CD4-positive, alpha-beta T cell treated with Interleukin-1 beta for 1 hour (primary cell): Measurements from ENCODE around the gene SLC15A3.

Experiments used
- DNase-seq, 2 donors: peaks; one replicate each; pipeline ENCODE4 v3.0.0-alpha.2; 2020 to 2022

The SLC15A3 gene

DNA sequence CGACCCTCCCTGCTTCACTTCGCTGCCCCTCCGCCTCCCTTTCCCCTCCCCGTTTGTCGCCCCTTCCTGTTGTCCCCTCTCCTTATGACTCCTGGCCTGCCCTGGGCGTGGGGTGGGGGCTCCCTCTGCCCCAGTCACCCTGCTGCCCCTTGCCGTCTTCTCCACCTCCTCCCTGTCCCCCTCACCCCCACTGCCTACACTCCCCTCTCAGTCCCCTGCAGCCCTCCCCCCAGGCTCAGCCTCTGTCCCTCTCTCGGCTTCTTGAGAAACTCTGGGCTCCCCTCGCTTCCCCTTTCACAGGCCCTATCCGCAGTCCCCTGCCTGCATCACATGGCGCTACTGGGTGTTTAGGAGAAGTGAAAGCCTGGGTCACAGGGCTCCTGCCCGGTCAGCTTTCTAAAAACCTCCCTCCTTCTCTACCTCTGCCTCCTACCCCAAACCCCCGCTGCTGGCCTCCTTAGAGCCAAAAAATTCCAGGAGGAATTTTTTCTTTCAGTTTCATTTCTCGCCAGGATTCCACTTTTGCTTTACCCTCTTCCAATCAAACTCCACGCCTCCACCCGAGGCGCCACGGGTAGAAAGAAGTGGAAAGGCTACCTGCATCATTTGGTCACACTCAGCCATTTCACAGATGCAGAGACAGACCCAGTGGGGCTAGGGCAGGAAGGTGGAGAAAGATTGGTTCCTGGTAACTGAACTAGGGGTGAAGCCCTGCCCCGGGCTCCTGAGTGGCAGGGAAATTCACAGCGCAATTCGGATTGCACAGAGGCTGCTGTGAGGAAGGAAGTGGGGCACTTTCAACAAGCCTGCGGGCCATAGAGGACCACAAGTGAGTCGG lies at the start of gene SLC15A3:
SLC15A3 (minus strand) TSS at position 273 of the 838 bp plus-strand sequence. CDS start 625 bp downstream, outside the sequence.
- DNase-seq, result peak; percentile 48 to 87

DNA sequence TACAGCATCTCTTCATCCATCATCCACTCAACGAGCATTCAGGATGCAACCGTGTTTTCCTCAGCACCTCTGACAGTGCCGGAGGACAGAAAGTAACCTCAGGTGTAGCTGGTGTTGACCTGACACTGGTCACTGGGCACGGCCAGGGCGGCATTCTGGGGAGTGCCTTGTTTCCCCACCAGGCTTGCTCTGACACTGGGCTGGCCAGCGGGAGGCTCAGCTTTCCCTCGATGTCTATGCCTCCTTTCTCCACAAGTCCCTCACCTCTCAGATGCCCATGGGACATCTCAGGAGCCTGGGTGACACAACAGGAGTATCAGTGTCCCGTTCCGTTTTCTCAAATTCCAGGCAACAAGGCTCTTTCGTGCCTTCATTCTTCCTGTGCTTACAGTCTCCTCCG lies 48.5 kb upstream of the SLC15A3 start:
- no peak for DNase-seq

DNA sequence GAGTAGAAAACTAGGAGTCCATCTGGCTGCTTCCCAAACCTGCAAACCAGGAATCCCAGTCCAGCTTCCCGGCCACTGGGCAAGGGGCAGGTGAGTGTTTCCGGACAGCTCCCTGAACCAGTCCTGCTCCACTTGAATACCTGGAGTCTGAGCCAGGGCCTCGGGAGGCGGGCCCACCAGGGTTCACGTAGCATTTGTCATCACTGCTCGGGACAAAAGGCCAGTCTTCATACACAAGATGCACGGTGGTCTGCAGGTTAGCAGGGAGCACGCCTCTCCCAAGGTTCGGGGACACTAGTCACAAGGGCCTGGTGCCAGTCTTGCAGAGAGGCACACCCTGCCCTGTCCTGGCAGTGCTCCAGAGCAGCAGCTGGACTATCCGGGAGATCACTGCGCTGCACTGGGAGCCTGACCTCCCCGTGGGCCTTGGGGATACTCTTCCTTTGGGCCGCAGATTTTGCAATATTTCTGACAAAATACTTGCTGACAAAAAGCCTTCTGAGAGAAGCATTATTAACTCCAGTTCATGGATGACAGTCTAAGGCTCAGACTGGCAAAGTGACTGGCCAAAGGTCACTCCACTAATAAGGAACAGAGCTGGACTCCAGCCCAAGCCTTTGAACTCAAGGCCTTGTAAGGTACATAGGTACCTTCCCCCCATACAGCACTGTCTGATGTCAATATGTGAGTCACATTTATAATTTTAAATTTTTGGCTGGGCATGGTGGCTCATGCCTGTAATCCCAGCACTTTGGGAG lies 44.6 kb upstream of the SLC15A3 start:
- no peak for DNase-seq

DNA sequence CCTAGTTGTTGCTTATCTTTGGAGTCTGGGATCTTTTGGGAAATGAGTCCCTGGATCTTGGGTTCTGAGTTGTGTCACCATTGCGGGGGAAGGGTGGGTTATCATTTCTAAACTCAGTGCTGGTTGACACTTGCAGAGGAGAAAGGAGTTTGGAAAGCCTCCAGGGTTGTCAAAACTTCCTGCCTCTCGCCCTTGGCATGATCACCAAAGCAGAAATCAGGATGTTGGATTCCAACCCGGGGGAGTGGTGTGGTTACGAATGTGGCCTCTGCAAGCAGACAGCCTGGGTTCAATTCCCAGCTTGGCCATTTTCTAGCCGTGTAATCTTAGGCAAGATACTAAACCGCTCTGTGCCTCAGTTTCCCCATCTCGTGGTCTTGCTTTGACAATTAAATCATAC lies 43.8 kb upstream of the SLC15A3 start:
- no peak for DNase-seq

- no peak for DNase-seq
These were observed 42.6 kb upstream of the SLC15A3 start for GRCh38 chr11:60994541-60995080.

DNA sequence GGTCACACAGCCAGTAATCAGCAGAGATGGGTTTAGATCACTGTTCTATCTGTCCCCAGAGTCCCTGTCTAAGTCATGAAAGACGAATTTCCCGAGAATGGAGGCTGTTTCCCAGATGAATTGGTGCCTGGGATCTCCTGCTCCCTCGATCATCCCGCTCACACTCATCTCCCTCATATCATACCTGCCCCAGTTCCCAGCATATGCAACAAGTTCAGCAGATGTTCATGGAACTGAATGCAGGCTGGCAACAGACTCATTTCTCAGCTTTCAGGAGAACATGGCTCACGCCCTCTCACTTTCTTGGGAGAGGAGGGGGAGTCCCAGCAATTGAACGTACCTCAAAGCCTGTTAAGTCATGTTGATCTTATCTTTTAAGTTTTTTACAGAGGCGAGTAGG lies 41.6 kb upstream of the SLC15A3 start:
- no peak for DNase-seq

DNA sequence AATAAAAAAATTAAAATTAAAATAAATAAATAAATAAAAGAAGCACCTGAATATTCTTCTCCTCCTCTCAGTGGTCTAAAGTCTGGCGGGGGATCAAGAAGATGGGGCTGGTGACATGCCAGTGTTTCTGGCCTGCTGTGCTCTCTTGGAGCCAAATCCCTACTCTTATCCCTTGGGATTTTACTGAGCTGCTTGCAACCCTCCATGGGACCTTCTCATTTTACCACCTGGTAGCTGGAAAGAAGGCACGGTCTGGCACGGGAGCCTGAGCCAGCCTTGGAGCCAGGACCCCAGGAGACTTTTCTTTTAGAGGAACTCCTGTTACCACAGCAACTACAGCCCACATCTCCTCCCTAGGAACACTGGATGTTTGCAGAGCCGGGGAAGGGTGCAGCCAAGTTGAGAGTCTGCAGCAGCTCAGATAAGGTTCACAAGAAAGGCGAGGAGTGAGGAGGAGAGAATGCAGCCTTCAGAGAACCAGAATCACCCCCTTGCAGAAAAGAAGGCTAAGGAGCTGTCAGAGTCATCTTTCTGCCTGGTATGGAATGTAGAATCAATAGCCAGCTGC lies 41.0 kb upstream of the SLC15A3 start:
- DNase-seq, result no peak

DNA sequence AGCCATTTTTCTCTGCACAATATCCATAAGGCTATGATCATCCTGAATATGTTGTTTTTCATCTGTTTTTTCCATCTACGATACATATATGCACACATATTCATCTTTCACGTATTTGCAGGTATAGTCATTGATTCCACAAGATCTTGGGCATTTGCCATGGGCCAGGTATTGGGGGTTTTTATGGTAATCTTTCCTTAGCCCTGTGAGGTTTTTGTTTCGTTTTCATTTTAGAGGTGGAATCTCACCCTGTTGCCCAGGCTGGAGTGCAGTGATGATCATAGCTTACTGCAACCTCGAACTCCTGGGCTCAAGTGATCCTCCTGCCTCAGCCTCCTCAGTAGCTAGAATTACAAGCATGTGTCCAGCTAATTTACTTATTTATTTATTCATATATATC lies 39.5 kb upstream of the SLC15A3 start:
- DNase-seq, result no peak

GRCh38 chr11:60989093-60989650 lies 37.2 kb upstream of the SLC15A3 start:
- no peak for DNase-seq

GRCh38 chr11:60988658-60989057 lies 36.7 kb upstream of the SLC15A3 start:
- DNase-seq, result no peak

- peak; percentile 50 to 63 for DNase-seq
These were observed 35.8 kb upstream of the SLC15A3 start for GRCh38 chr11:60987577-60988277.

DNA sequence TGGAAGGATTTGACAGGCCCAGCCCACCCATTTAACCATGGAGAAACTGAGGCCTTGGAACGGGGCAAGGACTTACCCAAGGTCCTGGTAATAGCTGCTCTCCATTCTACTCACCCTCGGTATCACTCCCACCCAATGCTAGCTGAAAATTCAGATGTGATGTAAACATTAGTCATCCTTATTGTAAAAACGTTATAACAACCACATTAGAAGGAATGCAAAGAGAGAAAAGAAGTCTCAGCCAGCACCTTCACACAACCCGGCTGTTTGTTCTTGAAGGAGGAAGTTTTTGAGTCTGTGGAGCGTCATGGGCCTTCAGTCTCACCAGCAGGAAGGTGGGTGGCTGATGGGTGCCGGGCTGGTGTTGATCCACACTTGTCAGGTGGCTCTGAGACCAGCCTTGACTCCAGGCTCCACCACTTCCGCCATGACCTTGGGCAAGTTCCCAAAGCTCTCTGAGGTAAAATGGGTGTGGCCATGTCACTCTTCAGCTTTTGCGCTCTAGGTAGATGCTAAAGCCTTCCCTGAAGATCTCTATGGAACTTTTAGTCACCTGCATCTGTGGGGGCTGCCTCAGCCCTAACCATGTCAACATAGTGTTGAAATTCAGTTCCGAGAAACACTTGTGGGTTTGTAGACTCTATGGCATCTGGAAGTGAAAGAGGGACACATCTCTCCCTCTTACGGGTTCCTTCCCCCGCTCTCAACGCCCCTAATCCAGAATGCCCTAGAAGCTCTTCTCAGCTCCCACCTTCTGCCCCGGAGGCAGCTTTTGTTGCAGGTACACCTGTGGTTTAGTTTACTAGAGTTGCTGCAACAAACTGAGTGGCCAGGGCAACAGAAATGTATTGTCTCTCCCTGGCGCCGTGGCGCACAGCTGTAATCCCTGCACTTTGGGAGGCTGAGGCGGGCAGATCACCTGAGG lies 34.3 kb upstream of the SLC15A3 start:
- peak; percentile 91 to 93 for DNase-seq

DNA sequence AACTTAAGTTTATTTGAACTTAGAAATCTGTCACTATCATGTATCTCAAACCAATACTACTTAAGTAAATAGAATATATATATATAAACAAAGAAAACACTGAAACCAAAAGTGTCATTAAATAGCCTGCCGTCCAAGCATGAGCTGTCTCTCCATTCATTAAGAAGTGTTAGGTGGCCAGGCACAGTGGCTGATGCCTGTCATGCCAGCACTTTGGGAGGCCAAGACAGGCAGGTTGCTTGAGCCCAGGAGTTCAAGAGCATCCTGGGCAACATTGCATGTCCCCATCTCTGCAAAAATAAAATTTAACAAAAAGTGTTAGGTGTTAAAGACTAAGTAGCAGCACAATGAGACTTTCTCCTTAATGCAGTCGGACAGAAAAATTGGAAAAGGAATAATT lies 33.5 kb upstream of the SLC15A3 start:
- no peak for DNase-seq

DNA sequence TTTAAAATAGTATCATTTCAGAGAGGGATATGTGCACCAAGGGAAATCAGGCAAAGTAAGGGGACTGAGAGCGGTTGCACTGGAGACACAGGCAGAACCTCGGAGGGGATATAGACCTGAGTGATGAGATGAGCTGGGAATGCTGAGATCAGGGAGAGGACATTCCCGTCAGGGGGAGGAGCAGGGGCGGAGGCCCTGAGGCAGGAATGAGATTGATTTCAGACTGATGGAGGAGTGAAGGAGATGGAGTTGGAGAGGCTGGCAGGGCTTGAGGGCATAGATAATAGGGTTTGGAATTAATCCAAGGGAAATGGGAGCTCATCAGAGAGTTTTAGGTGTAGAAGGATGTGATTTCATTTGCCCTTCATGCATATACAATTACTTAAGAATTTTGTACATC lies 32.7 kb upstream of the SLC15A3 start:
- no peak for DNase-seq

GRCh38 chr11:60984149-60984548 lies 32.2 kb upstream of the SLC15A3 start:
- DNase-seq, result no peak

DNA sequence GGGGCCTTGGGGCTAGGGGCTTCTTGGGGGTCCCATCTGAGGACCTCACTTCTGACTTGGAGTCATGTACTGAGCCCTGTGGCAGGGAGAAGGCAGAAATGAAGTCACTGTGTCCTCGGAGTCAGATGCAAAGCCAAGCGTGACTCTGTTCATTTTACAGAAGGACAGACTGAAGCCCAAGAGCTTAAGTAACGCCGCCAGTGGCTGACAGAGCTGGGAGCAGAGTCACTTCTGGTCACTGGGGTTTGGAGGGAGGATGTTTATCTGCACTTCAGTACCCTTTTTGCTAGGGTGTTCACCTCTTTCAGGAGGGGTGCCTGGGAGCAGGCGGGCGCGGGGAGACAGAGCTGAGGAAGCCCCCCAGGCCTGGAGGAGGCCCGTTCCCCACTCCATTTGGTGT lies 30.2 kb upstream of the SLC15A3 start:
- no peak for DNase-seq

DNA sequence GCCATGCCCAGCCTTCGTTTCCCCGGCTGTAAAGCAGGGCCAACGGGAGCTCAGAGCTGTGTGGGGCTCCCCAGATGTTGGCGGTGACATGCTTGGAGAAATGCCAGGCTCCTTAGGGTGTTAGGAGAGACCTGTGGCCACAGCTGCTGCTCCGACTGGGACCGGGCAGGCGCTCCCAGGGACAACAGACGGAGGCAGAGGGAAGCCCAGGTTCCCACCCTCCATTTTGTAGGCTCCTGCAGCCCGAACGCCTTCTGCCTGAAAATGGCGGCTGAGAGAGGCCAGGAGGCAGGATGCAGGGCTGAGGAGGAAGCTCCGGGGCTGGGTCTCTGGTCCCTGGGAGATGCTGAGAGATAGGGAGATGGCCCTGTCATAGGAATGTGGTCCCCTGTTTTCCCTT lies 29.5 kb upstream of the SLC15A3 start:
- no peak for DNase-seq

DNA sequence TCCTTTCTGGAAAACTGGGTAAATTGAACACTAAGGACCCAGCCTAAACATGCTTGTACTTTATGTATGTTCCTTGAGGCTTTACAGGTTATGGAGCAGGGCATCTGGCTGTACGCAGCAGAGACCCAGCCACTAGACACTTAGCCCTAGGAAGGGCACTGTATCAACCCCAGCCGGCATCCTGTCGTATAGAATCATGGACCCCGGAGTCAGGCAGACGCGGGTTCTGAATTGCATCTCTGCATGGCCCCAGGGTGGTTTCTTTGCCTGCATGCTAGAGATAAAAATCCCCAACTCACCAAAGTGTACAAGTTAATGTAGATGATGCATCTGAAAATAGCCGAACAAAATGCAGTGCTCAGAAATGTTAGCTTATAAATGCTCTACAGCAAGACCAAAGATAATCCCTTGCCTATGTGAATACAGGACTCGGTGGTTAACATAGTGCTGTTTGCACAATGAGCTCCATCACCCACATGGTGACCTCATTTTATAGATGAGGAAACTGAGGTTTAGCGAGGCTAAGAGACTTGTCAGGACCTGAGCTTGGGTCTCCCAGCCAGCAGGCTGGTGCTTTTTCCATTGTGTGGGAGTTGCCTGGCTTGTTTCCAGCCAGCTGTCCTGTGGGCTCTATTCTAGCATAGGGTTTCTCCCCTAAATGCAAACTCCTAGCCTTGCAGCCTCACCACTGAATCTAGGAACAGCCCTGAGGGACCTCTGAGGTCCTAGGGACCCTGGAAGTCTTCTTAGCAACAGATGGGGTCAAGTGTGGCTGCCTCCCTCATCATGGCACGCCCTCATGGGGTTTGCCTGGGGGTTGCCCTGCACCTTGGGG lies 26.8 kb upstream of the SLC15A3 start:
- DNase-seq, result peak in 1 of 2 donors; percentile 55

GRCh38 chr11:60977836-60978235 lies 25.9 kb upstream of the SLC15A3 start:
- DNase-seq, result no peak

DNA sequence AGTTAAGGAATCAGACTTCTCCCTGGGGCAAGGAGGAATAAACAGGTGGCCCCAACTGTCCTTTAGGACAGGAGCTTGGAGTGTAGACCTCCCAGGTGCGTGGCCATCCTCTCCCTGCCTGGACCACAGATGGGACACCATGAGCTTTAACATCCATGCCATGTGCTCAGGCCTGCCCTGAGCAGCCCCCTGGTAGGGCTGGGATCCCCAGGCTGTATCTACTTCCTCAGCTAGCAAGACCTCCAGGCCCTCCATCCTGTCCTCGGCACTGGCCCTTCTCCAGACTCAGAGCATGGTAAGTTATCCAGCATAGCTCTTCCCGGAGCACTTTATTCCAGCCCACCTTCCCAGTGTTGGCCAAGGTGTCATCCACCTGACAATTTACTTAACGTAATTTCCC lies 25.2 kb upstream of the SLC15A3 start:
- no peak for DNase-seq
